Progenitor cell of endocrine pancreas (in vitro differentiated cells): ENCODE results near the gene APOBR. TPM values are rescaled to one million over a fixed set of nuclear protein-coding genes. Genes with fewer than 3 reads are reported as not detected.

Experiments used
- DNase-seq: peaks from one replicate; pipeline ENCODE4 v3.0.0; 2021; ENCODE audit warnings: low spot score; ENCODE audit not compliant: unreplicated experiment
- H3K27ac Mint-ChIP-seq: 2 replicates; pipeline ENCODE4 v1.8.0; 2021; ENCODE audit warnings: mild to moderate bottlenecking, moderate library complexity, mixed read lengths
- H3K27me3 Mint-ChIP-seq: 2 replicates; pipeline ENCODE4 v1.8.0; 2021; ENCODE audit warnings: mixed read lengths
- H3K36me3 Mint-ChIP-seq: 2 replicates; pipeline ENCODE4 v1.8.0; 2022; ENCODE audit warnings: mixed read lengths; ENCODE audit not compliant: insufficient read depth
- H3K4me1 Mint-ChIP-seq: 2 replicates; pipeline ENCODE4 v1.8.0; 2021; ENCODE audit warnings: low read depth, mixed read lengths
- H3K4me3 Mint-ChIP-seq: 2 replicates; pipeline ENCODE4 v1.8.0; 2021; ENCODE audit warnings: low read depth, mild to moderate bottlenecking, moderate library complexity, mixed read lengths
- H3K9me3 Mint-ChIP-seq: 2 replicates; pipeline ENCODE4 v1.8.0; 2021; ENCODE audit warnings: low read depth, mixed read lengths
- total RNA-seq: library from RNA; stranded (reverse); gene quantifications from 2 replicates; pipeline ENCODE4 v1.2.1, GENCODE V29; 2021
- TF ChIP-seq, protein P1 (sequence below): fragments of 200-600 bp; sonication (generic); IDR thresholded peaks from one replicate; pipeline ENCODE4 v1.5.0; 2021; ENCODE audit warnings: antibody characterized with exemption, mild to moderate bottlenecking; ENCODE audit not compliant: unreplicated experiment

The APOBR gene
- total RNA-seq, 1 donor from 2014 or later, result 0.22 TPM

DNA sequence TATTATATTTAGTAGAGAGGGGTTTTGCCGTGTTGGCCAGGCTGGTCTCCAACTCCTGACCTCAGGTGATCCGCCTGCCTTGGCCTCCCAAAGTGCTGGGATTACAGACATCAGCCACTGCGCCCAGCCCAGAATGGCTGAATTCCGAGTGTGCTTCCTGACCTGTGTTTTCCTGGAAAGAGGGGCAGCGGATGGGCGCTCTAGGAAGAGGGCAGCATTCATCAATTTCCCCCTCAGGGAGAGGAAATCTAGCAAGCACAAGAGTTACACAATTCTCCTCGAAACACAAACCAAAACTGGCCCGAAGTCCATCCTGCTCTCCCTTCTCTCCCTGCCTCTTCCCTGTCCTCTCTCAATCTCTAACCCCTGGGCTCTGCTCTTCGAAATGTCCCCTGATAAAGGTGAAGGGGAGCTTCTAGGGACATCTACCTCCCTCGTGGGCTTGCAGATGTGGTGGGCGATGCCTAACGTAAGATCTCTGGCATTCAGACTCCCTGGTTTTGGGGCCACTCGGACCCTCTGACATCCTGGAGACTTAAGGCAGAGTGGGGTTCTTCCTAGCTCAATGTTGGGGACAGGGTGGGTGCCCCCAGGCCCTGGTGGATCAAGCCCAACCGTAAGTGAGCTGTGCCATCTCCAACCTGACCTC is 11.2 kb downstream of the APOBR start:
- no peak overlapping the region for H3K4me3 Mint-ChIP-seq
- TF ChIP-seq, protein P1, sequence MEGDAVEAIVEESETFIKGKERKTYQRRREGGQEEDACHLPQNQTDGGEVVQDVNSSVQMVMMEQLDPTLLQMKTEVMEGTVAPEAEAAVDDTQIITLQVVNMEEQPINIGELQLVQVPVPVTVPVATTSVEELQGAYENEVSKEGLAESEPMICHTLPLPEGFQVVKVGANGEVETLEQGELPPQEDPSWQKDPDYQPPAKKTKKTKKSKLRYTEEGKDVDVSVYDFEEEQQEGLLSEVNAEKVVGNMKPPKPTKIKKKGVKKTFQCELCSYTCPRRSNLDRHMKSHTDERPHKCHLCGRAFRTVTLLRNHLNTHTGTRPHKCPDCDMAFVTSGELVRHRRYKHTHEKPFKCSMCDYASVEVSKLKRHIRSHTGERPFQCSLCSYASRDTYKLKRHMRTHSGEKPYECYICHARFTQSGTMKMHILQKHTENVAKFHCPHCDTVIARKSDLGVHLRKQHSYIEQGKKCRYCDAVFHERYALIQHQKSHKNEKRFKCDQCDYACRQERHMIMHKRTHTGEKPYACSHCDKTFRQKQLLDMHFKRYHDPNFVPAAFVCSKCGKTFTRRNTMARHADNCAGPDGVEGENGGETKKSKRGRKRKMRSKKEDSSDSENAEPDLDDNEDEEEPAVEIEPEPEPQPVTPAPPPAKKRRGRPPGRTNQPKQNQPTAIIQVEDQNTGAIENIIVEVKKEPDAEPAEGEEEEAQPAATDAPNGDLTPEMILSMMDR, result no peak
- no peaks in the 10 kb centered on the region for H3K36me3 Mint-ChIP-seq
- H3K9me3 Mint-ChIP-seq, result no peaks in the 10 kb centered on the region
- no peaks in the 10 kb centered on the region for H3K4me1 Mint-ChIP-seq
- no peak for DNase-seq
- no peak overlapping the region for H3K27ac Mint-ChIP-seq
- H3K27me3 Mint-ChIP-seq, result peaks cover 13% of the 10 kb centered on the region

DNA sequence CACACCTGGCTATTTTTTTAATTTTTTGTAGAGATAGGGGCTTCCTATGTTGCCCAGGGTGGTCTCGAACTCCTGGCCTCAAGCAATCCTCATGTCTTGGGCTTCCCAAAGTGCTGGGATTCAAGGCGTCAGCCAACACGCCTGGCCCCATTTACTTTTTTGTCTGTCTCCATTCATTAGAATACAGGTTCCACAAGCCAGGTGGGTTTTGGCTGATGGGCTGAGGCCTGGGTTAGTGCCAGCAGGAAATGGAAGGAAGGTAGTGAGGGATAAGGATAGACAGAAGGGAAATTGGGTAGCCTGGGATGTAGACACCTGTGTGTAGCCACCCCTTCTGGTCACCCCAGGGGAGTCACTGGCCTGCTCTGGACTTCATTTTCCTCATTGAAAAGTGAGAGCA is 16.6 kb downstream of the APOBR start:
- H3K4me1 Mint-ChIP-seq, result no peaks in the 10 kb centered on the region
- no peaks in the 10 kb centered on the region for H3K9me3 Mint-ChIP-seq
- H3K36me3 Mint-ChIP-seq, result no peaks in the 10 kb centered on the region
- no peak overlapping the region for H3K4me3 Mint-ChIP-seq
- no peak for DNase-seq
- peaks cover 8% of the 10 kb centered on the region for H3K27me3 Mint-ChIP-seq
- TF ChIP-seq, protein P1, result no peak
- peak overlapping the region; percentile 56 for H3K27ac Mint-ChIP-seq

DNA sequence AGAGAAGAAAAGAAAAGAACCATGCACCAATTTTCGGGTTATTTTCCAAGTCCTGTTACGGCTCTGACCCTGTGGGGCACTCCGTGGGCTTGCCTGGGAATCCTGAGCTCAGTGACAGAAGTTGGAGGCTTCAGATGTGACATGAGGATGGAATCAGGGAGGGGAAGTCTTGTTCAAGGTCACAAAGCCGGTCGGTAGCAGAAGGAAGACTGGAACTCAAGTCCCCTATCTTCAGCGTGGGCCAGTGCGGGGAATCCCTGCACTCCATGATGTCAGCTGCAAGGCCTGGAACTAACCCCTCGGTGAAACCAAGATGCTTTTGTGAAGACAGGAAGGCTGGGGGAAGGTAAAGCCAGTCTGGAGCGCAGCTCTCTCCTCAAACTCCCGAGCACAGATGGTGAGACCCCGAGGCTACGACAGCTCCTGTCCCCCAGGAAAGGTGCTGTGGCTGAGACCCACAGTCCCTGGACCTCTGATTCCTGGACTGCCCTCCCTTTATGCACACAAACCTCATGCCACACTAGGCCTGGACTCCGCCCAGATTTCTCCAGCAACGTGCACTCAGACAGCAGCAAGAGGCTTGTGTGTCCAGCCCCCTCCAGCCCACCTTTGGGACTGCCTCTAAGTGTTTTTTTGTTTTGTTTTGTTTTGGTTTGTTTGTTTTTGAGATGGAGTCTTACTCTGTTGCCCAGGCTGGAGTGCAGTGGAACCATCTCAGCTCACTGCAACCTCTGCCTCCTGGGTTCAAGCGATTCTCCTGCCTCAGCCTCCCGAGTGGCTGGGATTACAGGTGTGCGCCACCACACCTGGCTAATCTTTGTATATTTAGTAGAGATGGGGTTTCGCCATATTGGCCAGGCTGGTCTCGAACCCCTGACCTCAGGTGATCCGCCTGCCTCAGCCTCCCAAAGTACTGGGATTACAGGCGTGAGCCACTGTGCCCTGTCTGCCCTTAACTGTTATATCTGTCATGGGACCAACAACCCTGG is 17.7 kb downstream of the APOBR start:
- H3K9me3 Mint-ChIP-seq, result no peaks in the 10 kb centered on the region
- H3K4me1 Mint-ChIP-seq, result no peaks in the 10 kb centered on the region
- TF ChIP-seq, protein P1, result no peak
- H3K27me3 Mint-ChIP-seq, result no peaks in the 10 kb centered on the region
- H3K4me3 Mint-ChIP-seq, result no peak overlapping the region
- H3K36me3 Mint-ChIP-seq, result no peaks in the 10 kb centered on the region
- no peak for DNase-seq
- no peak overlapping the region for H3K27ac Mint-ChIP-seq

DNA sequence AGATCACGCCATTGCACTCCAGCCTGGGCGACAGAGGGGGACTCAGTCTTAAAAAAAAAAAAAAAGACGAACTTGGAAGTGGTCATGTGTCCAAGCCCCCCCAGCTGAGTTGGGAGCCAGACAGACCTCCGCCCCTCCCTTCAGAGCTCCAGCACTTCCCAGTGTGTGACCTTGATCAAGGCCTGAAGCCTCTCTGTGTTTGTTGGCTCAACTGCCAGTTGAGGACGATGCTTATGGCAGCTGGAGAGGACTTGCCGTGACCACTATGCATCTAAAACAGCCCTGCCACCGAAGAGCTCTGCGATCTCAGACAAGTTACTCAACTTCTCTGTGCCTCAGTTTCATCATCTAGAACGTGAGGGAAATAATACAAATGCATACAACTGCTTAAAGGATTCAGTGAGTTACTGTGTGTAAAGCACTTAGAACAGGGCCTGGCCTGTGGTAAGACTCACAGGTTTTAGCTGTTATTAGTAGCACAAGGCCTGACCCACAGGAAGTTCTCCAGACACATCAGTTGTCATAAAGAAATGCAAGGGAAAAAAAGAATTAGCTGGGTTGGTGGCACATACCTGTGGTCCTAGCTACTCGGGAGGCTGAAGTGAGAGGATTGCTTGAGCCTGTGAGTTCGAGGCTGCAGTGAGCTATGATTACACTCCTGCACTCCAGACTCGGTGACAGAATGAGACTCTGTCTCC is 19.2 kb downstream of the APOBR start:
- Mint-ChIP-seq H3K36me3 (no peaks in the 10 kb centered on the region), H3K9me3 (no peaks in the 10 kb centered on the region), H3K27me3 (no peaks in the 10 kb centered on the region), H3K4me3 (no peak overlapping the region), H3K4me1 (no peaks in the 10 kb centered on the region), H3K27ac (no peak overlapping the region)
- no peak for DNase-seq
- TF ChIP-seq, protein P1, result no peak

DNA sequence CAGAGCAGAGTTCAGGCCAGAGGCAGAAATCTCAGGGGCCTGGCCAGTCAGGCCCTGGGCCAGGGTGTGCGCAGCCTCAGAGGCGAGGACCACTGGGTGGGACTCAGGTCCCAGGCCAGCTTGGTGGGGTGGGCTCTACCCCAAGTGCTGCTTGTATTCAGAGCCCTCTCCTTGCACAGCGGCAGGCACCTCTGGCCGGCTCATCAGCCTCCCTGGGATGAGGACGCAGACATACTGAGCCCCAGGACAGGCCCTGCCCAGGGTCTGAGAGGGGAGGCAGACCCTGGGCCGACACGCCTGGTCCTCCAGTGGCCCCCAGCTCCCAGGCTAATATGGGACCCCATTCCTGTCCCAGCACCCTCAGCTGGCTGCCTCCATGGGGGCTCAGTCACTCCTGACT is 19.8 kb downstream of the APOBR start:
- TF ChIP-seq, protein P1, result no peak
- H3K4me3 Mint-ChIP-seq, result no peak overlapping the region
- no peaks in the 10 kb centered on the region for H3K9me3 Mint-ChIP-seq
- no peak overlapping the region for H3K27ac Mint-ChIP-seq
- DNase-seq, result no peak
- H3K27me3 Mint-ChIP-seq, result no peaks in the 10 kb centered on the region
- H3K4me1 Mint-ChIP-seq, result no peaks in the 10 kb centered on the region
- H3K36me3 Mint-ChIP-seq, result no peaks in the 10 kb centered on the region
